Omental fat pad (tissue), 4 donors: Measurements from ENCODE around the gene NR2C2. TPM values are rescaled to one million over a fixed set of nuclear protein-coding genes. Genes with fewer than 3 reads are reported as not detected.
"Not testable (repeated sequence)": the region's sequence is repeated elsewhere in the genome, so short reads cannot be mapped to it uniquely, and the experiment has no call there.

Experiments used
- ATAC-seq: fragments of 150-250 bp; one replicate; pipeline ENCODE4 v1.9.1; 2016; ENCODE audit warnings: mild to moderate bottlenecking, moderate library complexity; ENCODE audit not compliant: low FRiP score
- DNase-seq: peaks from one replicate; pipeline ENCODE4 v3.0.0-alpha.2; 2019; ENCODE audit warnings: low spot score
- CTCF ChIP-seq, 3 donors: fragments of 450-650 bp; IDR thresholded peaks; one replicate each; pipeline ENCODE4 v1.5.1; 2016 to 2017; ENCODE audit warnings: antibody characterized with exemption in 3 of 3, mild to moderate bottlenecking in 3 of 3, moderate library complexity in 2 of 3
- total RNA-seq, 4 donors: library from RNA; depleted of rRNA; stranded (reverse); fragments of >200 nt; gene quantifications; one replicate each; pipeline ENCODE4 v1.1.0, GENCODE V29; 2016

NR2C2 gene
- total RNA-seq, 4 donors from 2014 or later: 25.8 to 45.1 (median 37.8) TPM

- DNase-seq (no peak), ATAC-seq (no peak)
- no peak for TF ChIP-seq CTCF (IDR thresholded peaks at IDR 0.05)
Observed at GRCh38 chr3:14997941-14998340, 50.6 kb downstream of the NR2C2 start.

GRCh38 chr3:14999182-14999581 is 51.8 kb downstream of the NR2C2 start:
- ATAC-seq, DNase-seq: not testable (repeated sequence)

- no peak for TF ChIP-seq CTCF (IDR thresholded peaks at IDR 0.05)
- ATAC-seq: peak; percentile 62
- no peak for DNase-seq
Observed at GRCh38 chr3:15007681-15008141, 60.3 kb downstream of the NR2C2 start.

GRCh38 chr3:15009167-15009566 is 61.8 kb downstream of the NR2C2 start:
- TF ChIP-seq CTCF (IDR thresholded peaks at IDR 0.05): no peak
- ATAC-seq: no peak
- DNase-seq: no peak

GRCh38 chr3:15010664-15011063 is 63.3 kb downstream of the NR2C2 start:
- no peak for DNase-seq
- TF ChIP-seq CTCF (IDR thresholded peaks at IDR 0.05): no peak

GRCh38 chr3:15011174-15011573 is 63.8 kb downstream of the NR2C2 start:
- TF ChIP-seq CTCF (IDR thresholded peaks at IDR 0.05): no peak
- ATAC-seq: no peak
- no peak for DNase-seq

More at GRCh38 chr3:15010664-15011063, 63.3 kb downstream of the NR2C2 start:
- ATAC-seq: no peak

- DNase-seq (no peak), ATAC-seq (no peak)
- TF ChIP-seq CTCF (IDR thresholded peaks at IDR 0.05): no peak
Observed at GRCh38 chr3:15014606-15015328, 67.4 kb downstream of the NR2C2 start.
